ENCODE data around the gene RNF32.

Gene RNF32

GRCh38 chr7:156676263-156676662 is 35.7 kb downstream of the RNF32 start:
- no peak overlapping the region for H3K4me3 ChIP-seq (replicated peaks; ENCODE audit: low read depth, low read length)
- TF ChIP-seq CTCF (IDR thresholded peaks at IDR 0.05; ENCODE audit: insufficient read depth, low read length, poor library complexity, severe bottlenecking) = no peak
- H3K36me3 ChIP-seq (ENCODE audit: control insufficient read depth, insufficient read depth, low read length) = peaks cover 5% of the 10 kb centered on the region
- no peak for DNase-seq (ENCODE audit: extremely low read depth, insufficient read length)
- no peaks in the 10 kb centered on the region for H3K27me3 ChIP-seq (replicated peaks; ENCODE audit: control insufficient read depth, insufficient read depth, low read length)

GRCh38 chr7:156677374-156678054 is 36.9 kb downstream of the RNF32 start:
- Histone ChIP-seq H3K27me3 (replicated peaks; ENCODE audit: control insufficient read depth, insufficient read depth, low read length) (no peaks in the 10 kb centered on the region), H3K4me3 (replicated peaks; ENCODE audit: low read depth, low read length) (no peak overlapping the region), H3K36me3 (ENCODE audit: control insufficient read depth, insufficient read depth, low read length) (peaks cover 8% of the 10 kb centered on the region)
- no peak for TF ChIP-seq CTCF (IDR thresholded peaks at IDR 0.05; ENCODE audit: insufficient read depth, low read length, poor library complexity, severe bottlenecking)
- DNase-seq (ENCODE audit: extremely low read depth, insufficient read length) = no peak

- Histone ChIP-seq H3K36me3 (ENCODE audit: control insufficient read depth, insufficient read depth, low read length) (peaks cover 6% of the 10 kb centered on the region), H3K27me3 (replicated peaks; ENCODE audit: control insufficient read depth, insufficient read depth, low read length) (no peaks in the 10 kb centered on the region), H3K4me3 (replicated peaks; ENCODE audit: low read depth, low read length) (no peak overlapping the region)
- DNase-seq (ENCODE audit: extremely low read depth, insufficient read length) = no peak
- TF ChIP-seq CTCF (IDR thresholded peaks at IDR 0.05; ENCODE audit: insufficient read depth, low read length, poor library complexity, severe bottlenecking) = no peak
Observed at GRCh38 chr7:156680281-156680680, 39.7 kb downstream of the RNF32 start.

GRCh38 chr7:156682928-156683327 is 42.4 kb downstream of the RNF32 start:
- peaks cover 3% of the 10 kb centered on the region for H3K36me3 ChIP-seq (ENCODE audit: control insufficient read depth, insufficient read depth, low read length)
- no peak overlapping the region for H3K4me3 ChIP-seq (replicated peaks; ENCODE audit: low read depth, low read length)
- DNase-seq (ENCODE audit: extremely low read depth, insufficient read length) = no peak
- H3K27me3 ChIP-seq (replicated peaks; ENCODE audit: control insufficient read depth, insufficient read depth, low read length) = no peaks in the 10 kb centered on the region
- TF ChIP-seq CTCF (IDR thresholded peaks at IDR 0.05; ENCODE audit: insufficient read depth, low read length, poor library complexity, severe bottlenecking) = no peak

GRCh38 chr7:156684251-156684650 is 43.7 kb downstream of the RNF32 start:
- Histone ChIP-seq H3K36me3 (ENCODE audit: control insufficient read depth, insufficient read depth, low read length) (peaks cover 4% of the 10 kb centered on the region), H3K27me3 (replicated peaks; ENCODE audit: control insufficient read depth, insufficient read depth, low read length) (no peaks in the 10 kb centered on the region), H3K4me3 (replicated peaks; ENCODE audit: low read depth, low read length) (no peak overlapping the region)
- no peak for TF ChIP-seq CTCF (IDR thresholded peaks at IDR 0.05; ENCODE audit: insufficient read depth, low read length, poor library complexity, severe bottlenecking)
- no peak for DNase-seq (ENCODE audit: extremely low read depth, insufficient read length)

GRCh38 chr7:156684661-156685060 is 44.1 kb downstream of the RNF32 start:
- no peak overlapping the region for H3K4me3 ChIP-seq (replicated peaks; ENCODE audit: low read depth, low read length)
- TF ChIP-seq CTCF (IDR thresholded peaks at IDR 0.05; ENCODE audit: insufficient read depth, low read length, poor library complexity, severe bottlenecking) = no peak
- DNase-seq (ENCODE audit: extremely low read depth, insufficient read length) = no peak
- H3K36me3 ChIP-seq (ENCODE audit: control insufficient read depth, insufficient read depth, low read length) = peaks cover 4% of the 10 kb centered on the region
- no peaks in the 10 kb centered on the region for H3K27me3 ChIP-seq (replicated peaks; ENCODE audit: control insufficient read depth, insufficient read depth, low read length)
